Transverse colon (tissue), 4 donors: ENCODE results near the gene CSTF3.

Source experiments
- POLR2A ChIP-seq: fragments of 450-650 bp; IDR thresholded peaks from one replicate; pipeline ENCODE4 v1.6.1; 2016; ENCODE audit warnings: antibody characterized with exemption, mild to moderate bottlenecking, moderate library complexity
- POLR2AphosphoS5 ChIP-seq, 3 donors: sonication (generic); formaldehyde crosslinking; IDR thresholded peaks; one replicate each; pipeline ENCODE4 v1.6.1; 2016; ENCODE audit warnings: antibody characterized with exemption in 3 of 3
- TF ChIP-seq, protein P1 (sequence below), 5 experiments: fragments of 200-600 bp in 3 of 5; fragments of 450-650 bp in 2 of 5; sonication (generic) in 3 of 5; IDR thresholded peaks; 1 replicate in 2 of 5; 2 replicates in 3 of 5; pipeline ENCODE4 v1.5.1; 2016 to 2017; ENCODE audit warnings: antibody characterized with exemption in 5 of 5, inconsistent platforms in 3 of 5, mild to moderate bottlenecking in 2 of 5, moderate library complexity in 1 of 5

DNA sequence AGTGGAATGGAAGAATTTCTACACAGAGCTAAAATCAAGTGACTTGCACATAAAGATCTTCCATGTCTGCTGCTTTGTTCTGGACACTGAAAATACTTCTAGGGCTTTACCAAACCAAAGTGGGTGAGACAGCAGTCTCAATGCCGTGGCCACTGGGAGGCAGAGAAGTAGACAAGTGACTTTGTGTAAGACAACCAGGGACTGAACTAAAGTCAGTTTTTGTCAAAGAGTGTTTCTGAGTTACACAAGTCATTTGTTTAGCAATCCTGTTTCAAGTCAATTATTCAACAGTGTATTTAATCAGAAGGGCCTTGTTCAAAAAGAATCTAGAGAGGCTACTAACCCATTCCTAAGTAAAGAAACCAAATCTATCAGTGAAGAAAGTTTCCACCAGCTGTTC lies 75.3 kb downstream of the CSTF3 start:
- TF ChIP-seq POLR2A (no peak), POLR2AphosphoS5 (IDR thresholded peaks at IDR 0.05) (no peak)
- TF ChIP-seq, protein P1, sequence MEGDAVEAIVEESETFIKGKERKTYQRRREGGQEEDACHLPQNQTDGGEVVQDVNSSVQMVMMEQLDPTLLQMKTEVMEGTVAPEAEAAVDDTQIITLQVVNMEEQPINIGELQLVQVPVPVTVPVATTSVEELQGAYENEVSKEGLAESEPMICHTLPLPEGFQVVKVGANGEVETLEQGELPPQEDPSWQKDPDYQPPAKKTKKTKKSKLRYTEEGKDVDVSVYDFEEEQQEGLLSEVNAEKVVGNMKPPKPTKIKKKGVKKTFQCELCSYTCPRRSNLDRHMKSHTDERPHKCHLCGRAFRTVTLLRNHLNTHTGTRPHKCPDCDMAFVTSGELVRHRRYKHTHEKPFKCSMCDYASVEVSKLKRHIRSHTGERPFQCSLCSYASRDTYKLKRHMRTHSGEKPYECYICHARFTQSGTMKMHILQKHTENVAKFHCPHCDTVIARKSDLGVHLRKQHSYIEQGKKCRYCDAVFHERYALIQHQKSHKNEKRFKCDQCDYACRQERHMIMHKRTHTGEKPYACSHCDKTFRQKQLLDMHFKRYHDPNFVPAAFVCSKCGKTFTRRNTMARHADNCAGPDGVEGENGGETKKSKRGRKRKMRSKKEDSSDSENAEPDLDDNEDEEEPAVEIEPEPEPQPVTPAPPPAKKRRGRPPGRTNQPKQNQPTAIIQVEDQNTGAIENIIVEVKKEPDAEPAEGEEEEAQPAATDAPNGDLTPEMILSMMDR (IDR thresholded peaks at IDR 0.05), result no peak
